ENCODE data around the gene LRRC73. TPM values are rescaled to one million over a fixed set of nuclear protein-coding genes. Genes with fewer than 3 reads are reported as not detected.
"Not testable (repeated sequence)": the region's sequence is repeated elsewhere in the genome, so short reads cannot be mapped to it uniquely, and the experiment has no call there.

Gene LRRC73
- total and polyA plus RNA-seq, 10 donors = 0.11 to 1.3 (median 0.64) TPM

- H3K9me3 ChIP-seq = no peaks in the 10 kb centered on the region
- peaks cover 0 to 83% (median 71%) of the 10 kb centered on the region in 6 donors for H3K36me3 ChIP-seq
- intact Hi-C loops (cut with DNase I; ENCODE audit: low total_unique reads) = no loop called here
- H3K27ac ChIP-seq = no peak overlapping the region
- peaks cover 0 to 5% (median 0%) of the 10 kb centered on the region in 7 donors for H3K27me3 ChIP-seq (replicated peaks in 1 of 7)
- 90 to 96% (median 93%) methylated on average over 4 of the region's 4 CpGs for WGBS, 5 donors
- H3K4me3 ChIP-seq = no peak overlapping the region
- no peak for TF ChIP-seq CTCF (IDR thresholded peaks at IDR 0.05 in 8 of 11, conservative IDR thresholded peaks at IDR 0.05 in 3 of 11)
- TF ChIP-seq POLR2A (IDR thresholded peaks at IDR 0.05) = no peak
- no peak for TF ChIP-seq POLR2AphosphoS5 (IDR thresholded peaks at IDR 0.05)
- no peak for DNase-seq
- H3K4me1 ChIP-seq = peaks cover 9 to 40% (median 19%) of the 10 kb centered on the region in 6 donors
These were observed 7.5 kb downstream of the LRRC73 start for GRCh38 chr6:43502666-43503065.

- H3K9me3 ChIP-seq = no peaks in the 10 kb centered on the region
- TF ChIP-seq CTCF (IDR thresholded peaks at IDR 0.05 in 8 of 11, conservative IDR thresholded peaks at IDR 0.05 in 3 of 11) (no peak), POLR2A (IDR thresholded peaks at IDR 0.05) (no peak), POLR2AphosphoS5 (IDR thresholded peaks at IDR 0.05) (no peak)
- WGBS, 5 donors = 90 to 100% (median 97%) methylated on average over 3 of the region's 3 CpGs
- H3K27me3 ChIP-seq (replicated peaks in 1 of 7) = no peaks in the 10 kb centered on the region
- no peak overlapping the region for H3K27ac ChIP-seq
- H3K4me1 ChIP-seq = peaks cover 0 to 28% (median 6%) of the 10 kb centered on the region in 6 donors
- no peak overlapping the region for H3K4me3 ChIP-seq
- intact Hi-C loops (cut with DNase I; ENCODE audit: low total_unique reads) = no loop called here
- H3K36me3 ChIP-seq = peaks cover 0 to 99% (median 72%) of the 10 kb centered on the region in 6 donors
- no peak for DNase-seq
These were observed 9.2 kb downstream of the LRRC73 start for GRCh38 chr6:43500921-43501320.

- TF ChIP-seq CTCF (IDR thresholded peaks at IDR 0.05 in 8 of 11, conservative IDR thresholded peaks at IDR 0.05 in 3 of 11) (no peak), POLR2AphosphoS5 (IDR thresholded peaks at IDR 0.05) (peak in 1 of 3 donors; percentile 27), POLR2A (IDR thresholded peaks at IDR 0.05) (no peak)
- Histone ChIP-seq H3K4me1 (peaks cover 0 to 30% (median 12%) of the 10 kb centered on the region in 6 donors), H3K4me3 (no peak overlapping the region), H3K27me3 (replicated peaks in 1 of 7) (no peaks in the 10 kb centered on the region), H3K27ac (peak overlapping the region in 3 of 8 donors; percentile 29 to 43 (median 38)), H3K36me3 (peaks cover 0 to 84% (median 58%) of the 10 kb centered on the region in 6 donors), H3K9me3 (no peaks in the 10 kb centered on the region)
- intact Hi-C loops (cut with DNase I; ENCODE audit: low total_unique reads) = no loop called here
- DNase-seq = no peak
- 77 to 88% (median 86%) methylated on average over 10 to 12 of the region's 12 CpGs for WGBS, 5 donors
These were observed 10.9 kb downstream of the LRRC73 start for GRCh38 chr6:43499028-43499815.

- H3K27me3 ChIP-seq (replicated peaks in 1 of 7); H3K4me3 ChIP-seq; H3K27ac ChIP-seq; H3K9me3 ChIP-seq; intact Hi-C loops (cut with DNase I; ENCODE audit: low total_unique reads); DNase-seq: not testable (repeated sequence)
- WGBS, 5 donors = 88 to 97% (median 94%) methylated on average over 5 of the region's 5 CpGs
- H3K4me1 ChIP-seq = peaks cover 0 to 30% (median 12%) of the 10 kb centered on the region in 6 donors
- peaks cover 0 to 84% (median 50%) of the 10 kb centered on the region in 6 donors for H3K36me3 ChIP-seq
These were observed 11.9 kb downstream of the LRRC73 start for GRCh38 chr6:43498291-43498690.

Measured in spleen (tissue), 11 donors.